K562 (cell line): ENCODE results near the gene COL8A2. TPM values are rescaled to one million over a fixed set of nuclear protein-coding genes. Genes with fewer than 3 reads are reported as not detected.

ENCODE experiments used
- CHD4 ChIP-seq: fragments of 200-600 bp; sonication (generic); IDR thresholded peaks from 3 replicates; pipeline ENCODE4 v1.6.1; 2012; ENCODE audit warnings: low read depth, mild to moderate bottlenecking, mixed read lengths, low read length, inconsistent platforms; ENCODE audit not compliant: insufficient read depth, insufficient replicate concordance, poor library complexity, severe bottlenecking
- GABPB1 ChIP-seq: sonication (generic); formaldehyde crosslinking; IDR thresholded peaks from 2 replicates; pipeline ENCODE4 v1.8.0; 2022; ENCODE audit warnings: mild to moderate bottlenecking, missing genetic modification reagents
- PML ChIP-seq: IDR thresholded peaks from 2 replicates; pipeline ENCODE4 v1.6.1; 2012; ENCODE audit warnings: low read length, inconsistent platforms
- POLR2AphosphoS5 ChIP-seq: IDR thresholded peaks from 2 replicates; pipeline ENCODE4 v1.6.1; 2011; ENCODE audit warnings: mild to moderate bottlenecking, low read depth, low read length, moderate library complexity; ENCODE audit not compliant: control insufficient read depth, insufficient read depth
- POLR2G ChIP-seq: fragments of 200-400 bp; formaldehyde crosslinking; IDR thresholded peaks from 2 replicates; pipeline ENCODE4 v1.6.1; 2017; ENCODE audit warnings: low read depth, mild to moderate bottlenecking, antibody characterized with exemption, low read length, moderate library complexity
- PRMT5 ChIP-seq: sonication (generic); formaldehyde crosslinking; IDR thresholded peaks from 2 replicates; pipeline ENCODE4 v1.5.0; 2020; ENCODE audit warnings: missing genetic modification reagents
- RBM22 ChIP-seq: fragments of 200-400 bp; formaldehyde crosslinking; IDR thresholded peaks from 2 replicates; pipeline ENCODE4 v1.6.1; 2018; ENCODE audit warnings: low read length, low read depth; ENCODE audit not compliant: poor library complexity, severe bottlenecking
- STAG1 ChIP-seq: sonication (generic); formaldehyde crosslinking; IDR thresholded peaks from 2 replicates; pipeline ENCODE4 v1.5.0; 2020; ENCODE audit warnings: missing genetic modification reagents, borderline replicate concordance
- TAF7 ChIP-seq: fragments of 450-650 bp; IDR thresholded peaks from 2 replicates; pipeline ENCODE4 v1.6.1; 2016; ENCODE audit warnings: missing genetic modification characterization, missing compliant biosample characterization
- TEAD1 ChIP-seq, 2 experiments: fragments of 450-650 bp in 1 of 2; sonication (generic) in 1 of 2; formaldehyde crosslinking; IDR thresholded peaks; 2 replicates each; pipeline versions ENCODE4 v1.4.0 to v1.8.0; 2020 to 2022; ENCODE audit warnings: mild to moderate bottlenecking in 2 of 2, missing genetic modification reagents in 1 of 2
- polyA plus RNA-seq, 8 experiments: library from polyadenylated mRNA; depleted of rRNA in 4 of 8; stranded (reverse) in 5 of 8; unstranded in 3 of 8; fragments of >200 nt; fragmentation: Nextera tagmentation in 2 of 8; fragmentation: Illumina TruSeq in 1 of 8; extraction: Ambion mirVana in 2 of 8; extraction: Trizol in 1 of 8; gene quantifications; 2 replicates each; pipeline versions ENCODE4 v1.2.1 to v1.2.3, GENCODE V29; 2011 to 2014; ENCODE audit warnings: inconsistent platforms in 1 of 8, missing spikeins in 1 of 8
- total RNA-seq, 7 experiments: library from RNA; depleted of rRNA in 6 of 7; stranded (reverse); fragments of >200 nt in 6 of 7; fragmentation: Illumina TruSeq in 2 of 7; extraction: Trizol in 2 of 7; gene quantifications; 2 replicates each; pipeline versions ENCODE4 v1.2.1 to v1.2.3, GENCODE V29; 2011 to 2021; ENCODE audit warnings: low replicate concordance in 1 of 7
- TF ChIP-seq, protein P1 (sequence below), 2 experiments: fragments of 450-650 bp; IDR thresholded peaks; 2 replicates each; pipeline ENCODE4 v1.6.1; 2016; ENCODE audit warnings: mild to moderate bottlenecking in 2 of 2, borderline replicate concordance in 1 of 2, low read depth in 1 of 2, moderate library complexity in 1 of 2
- TF ChIP-seq, protein P2 (sequence below): fragments of 450-650 bp; IDR thresholded peaks from 2 replicates; pipeline ENCODE4 v1.6.1; 2016; ENCODE audit warnings: low read depth, mild to moderate bottlenecking, moderate library complexity
- TF ChIP-seq, protein P3 (sequence below): sonication (generic); formaldehyde crosslinking; IDR thresholded peaks from 2 replicates; pipeline ENCODE4 v1.8.0; 2022; ENCODE audit warnings: mild to moderate bottlenecking, missing genetic modification reagents
- TF ChIP-seq, protein P4 (sequence below): fragments of 250-450 bp; sonication (Bioruptor Pico); IDR thresholded peaks from 2 replicates; pipeline ENCODE4 v1.8.0; 2022; ENCODE audit warnings: moderate library complexity, mild to moderate bottlenecking, inconsistent platforms

COL8A2 gene
- total and polyA plus RNA-seq, 9 of the 15 experiments (the other 6 are each of a cell fraction or from before 2014, with no cell fraction given), result 0.03 to 0.14 (median 0.04) TPM; not detected in 5

DNA sequence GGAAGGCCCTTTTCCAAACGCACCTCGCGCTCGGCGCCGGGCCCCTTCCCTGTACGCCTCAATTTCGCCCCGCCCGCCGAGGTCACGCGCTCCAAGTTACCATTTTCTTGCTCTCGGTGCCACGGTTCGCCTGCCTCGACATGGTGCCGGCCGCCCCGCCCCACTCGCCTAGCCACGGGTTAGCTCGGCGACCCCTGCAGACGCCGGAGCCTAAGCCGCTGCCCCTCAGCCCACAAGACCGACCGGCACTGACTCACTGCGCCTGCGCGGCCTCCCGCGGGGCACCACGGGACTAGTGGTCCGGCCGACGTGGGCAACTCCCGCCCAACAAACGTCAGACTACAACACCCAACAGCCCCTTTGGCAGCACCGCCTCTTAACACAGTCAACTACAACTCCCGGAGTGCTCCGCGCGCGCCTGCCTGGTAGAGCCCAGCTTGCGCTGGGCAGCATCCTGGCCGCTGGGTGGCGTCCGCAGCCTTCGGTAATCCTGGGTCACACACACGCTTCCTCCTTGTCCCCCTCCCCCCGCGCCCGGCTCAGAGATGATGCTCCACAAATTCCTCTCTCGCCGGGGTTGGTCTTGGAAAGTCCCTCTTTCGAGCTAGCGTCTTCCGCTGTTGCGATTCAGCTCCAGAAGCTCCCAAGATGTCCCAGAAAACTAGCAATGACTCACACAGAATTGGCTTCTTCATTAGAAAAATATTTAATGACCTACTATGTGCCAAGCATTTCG is 24.4 kb upstream of the COL8A2 start, which contains the start of gene TRAPPC3 (continued):
- TF ChIP-seq, protein P1, sequence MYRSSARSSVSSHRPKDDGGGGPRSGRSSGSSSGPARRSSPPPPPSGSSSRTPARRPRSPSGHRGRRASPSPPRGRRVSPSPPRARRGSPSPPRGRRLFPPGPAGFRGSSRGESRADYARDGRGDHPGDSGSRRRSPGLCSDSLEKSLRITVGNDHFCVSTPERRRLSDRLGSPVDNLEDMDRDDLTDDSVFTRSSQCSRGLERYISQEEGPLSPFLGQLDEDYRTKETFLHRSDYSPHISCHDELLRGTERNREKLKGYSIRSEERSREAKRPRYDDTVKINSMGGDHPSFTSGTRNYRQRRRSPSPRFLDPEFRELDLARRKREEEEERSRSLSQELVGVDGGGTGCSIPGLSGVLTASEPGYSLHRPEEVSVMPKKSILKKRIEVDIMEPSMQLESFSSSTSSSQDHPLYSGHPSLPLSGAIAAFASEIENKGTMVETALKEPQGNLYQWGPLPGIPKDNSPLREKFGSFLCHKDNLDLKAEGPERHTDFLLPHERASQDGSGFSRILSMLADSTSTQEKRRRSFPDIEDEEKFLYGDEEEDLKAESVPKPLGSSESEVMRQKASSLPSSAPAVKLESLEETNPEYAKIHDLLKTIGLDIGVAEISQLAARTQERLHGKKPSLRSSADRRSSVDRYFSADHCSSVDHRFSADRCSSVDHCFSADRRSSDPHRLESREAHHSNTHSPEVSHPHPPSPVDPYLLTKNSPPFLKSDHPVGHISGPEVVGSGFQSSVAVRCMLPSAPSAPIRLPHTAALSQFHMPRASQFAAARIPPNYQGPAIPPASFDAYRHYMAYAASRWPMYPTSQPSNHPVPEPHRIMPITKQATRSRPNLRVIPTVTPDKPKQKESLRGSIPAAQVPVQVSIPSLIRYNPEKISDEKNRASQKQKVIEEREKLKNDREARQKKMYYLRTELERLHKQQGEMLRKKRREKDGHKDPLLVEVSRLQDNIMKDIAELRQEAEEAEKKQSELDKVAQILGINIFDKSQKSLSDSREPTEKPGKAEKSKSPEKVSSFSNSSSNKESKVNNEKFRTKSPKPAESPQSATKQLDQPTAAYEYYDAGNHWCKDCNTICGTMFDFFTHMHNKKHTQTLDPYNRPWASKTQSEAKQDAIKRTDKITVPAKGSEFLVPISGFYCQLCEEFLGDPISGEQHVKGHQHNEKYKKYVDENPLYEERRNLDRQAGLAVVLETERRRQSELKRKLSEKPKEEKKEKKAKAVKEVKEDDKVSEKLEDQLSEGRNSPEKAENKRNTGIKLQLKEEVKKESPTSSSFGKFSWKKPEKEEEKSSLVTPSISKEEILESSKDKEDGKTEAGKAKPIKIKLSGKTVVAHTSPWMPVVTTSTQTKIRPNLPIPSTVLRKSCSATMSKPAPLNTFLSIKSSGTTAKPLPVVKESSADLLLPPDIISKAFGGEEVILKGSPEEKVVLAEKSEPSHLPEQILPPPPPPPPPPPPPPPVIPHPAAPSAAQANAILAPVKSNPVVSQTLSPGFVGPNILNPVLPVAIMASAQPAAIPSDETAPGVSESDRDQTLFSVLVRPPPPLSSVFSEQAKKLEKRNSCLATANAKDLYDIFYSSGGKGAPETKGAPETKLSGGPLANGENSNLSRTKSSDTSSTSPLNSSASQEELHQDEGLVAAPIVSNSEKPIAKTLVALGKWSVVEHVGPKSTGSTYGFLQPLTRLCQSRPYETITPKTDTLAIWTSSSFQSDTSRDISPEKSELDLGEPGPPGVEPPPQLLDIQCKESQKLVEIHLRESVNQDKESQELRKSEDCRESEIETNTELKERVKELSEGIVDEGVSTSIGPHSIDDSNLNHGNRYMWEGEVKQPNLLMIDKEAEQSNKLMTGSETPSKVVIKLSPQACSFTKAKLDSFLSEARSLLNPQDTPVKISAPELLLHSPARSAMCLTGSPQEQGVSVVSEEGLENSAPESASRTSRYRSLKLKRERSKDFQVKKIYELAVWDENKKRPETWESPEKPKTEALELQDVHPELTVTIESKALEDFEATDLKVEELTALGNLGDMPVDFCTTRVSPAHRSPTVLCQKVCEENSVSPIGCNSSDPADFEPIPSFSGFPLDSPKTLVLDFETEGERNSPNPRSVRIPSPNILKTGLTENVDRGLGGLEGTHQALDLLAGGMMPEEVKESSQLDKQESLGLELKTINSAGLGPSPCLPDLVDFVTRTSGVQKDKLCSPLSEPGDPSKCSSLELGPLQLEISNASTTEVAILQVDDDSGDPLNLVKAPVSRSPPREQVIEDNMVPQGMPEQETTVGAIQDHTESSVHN (IDR thresholded peaks at IDR 0.05; ENCODE audit: borderline replicate concordance in 1 of 2, low read depth in 1 of 2), result no peak
- TF ChIP-seq GABPB1 (CRISPR knock-in tag), result peak; percentile 88
- TF ChIP-seq RBM22, result no peak
- TF ChIP-seq, protein P2, sequence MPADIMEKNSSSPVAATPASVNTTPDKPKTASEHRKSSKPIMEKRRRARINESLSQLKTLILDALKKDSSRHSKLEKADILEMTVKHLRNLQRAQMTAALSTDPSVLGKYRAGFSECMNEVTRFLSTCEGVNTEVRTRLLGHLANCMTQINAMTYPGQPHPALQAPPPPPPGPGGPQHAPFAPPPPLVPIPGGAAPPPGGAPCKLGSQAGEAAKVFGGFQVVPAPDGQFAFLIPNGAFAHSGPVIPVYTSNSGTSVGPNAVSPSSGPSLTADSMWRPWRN, result no peak
- TF ChIP-seq, protein P3, sequence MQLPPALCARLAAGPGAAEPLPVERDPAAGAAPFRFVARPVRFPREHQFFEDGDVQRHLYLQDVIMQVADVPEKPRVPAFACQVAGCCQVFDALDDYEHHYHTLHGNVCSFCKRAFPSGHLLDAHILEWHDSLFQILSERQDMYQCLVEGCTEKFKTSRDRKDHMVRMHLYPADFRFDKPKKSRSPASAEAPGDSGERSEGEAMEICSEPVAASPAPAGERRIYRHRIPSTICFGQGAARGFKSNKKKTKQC, result peak; percentile 25; the same call in 1 of the 2 replicates
- peak; percentile 81 for TF ChIP-seq POLR2AphosphoS5
- TF ChIP-seq, protein P4, sequence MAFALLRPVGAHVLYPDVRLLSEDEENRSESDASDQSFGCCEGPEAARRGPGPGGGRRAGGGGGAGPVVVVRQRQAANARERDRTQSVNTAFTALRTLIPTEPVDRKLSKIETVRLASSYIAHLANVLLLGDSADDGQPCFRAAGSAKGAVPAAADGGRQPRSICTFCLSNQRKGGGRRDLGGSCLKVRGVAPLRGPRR, result no peak
- TF ChIP-seq TEAD1 (CRISPR knock-in tag; IDR thresholded peaks at IDR 0.05), result peak; percentile 77 to 87; a peak in 3 of 4 replicates
- peak; percentile 96 for TF ChIP-seq POLR2G
- TF ChIP-seq PRMT5 (CRISPR knock-in tag), result no peak
- TF ChIP-seq STAG1 (CRISPR knock-in tag), result no peak; the same call in 1 of the 2 replicates
- TF ChIP-seq TAF7, result peak; percentile 71; the same call in 1 of the 2 replicates
- peak; percentile 70; the same call in 1 of the 2 replicates for TF ChIP-seq PML
- no peak for TF ChIP-seq CHD4
